GM21737 (cell line): ENCODE measurements around the gene ARX.

Experiments
- ATAC-seq: cut with Tn5 transposase; IDR thresholded peaks from one replicate; pipeline ENCODE4 v1.9.1; 2021; ENCODE audit warnings: mild to moderate bottlenecking, moderate library complexity; ENCODE audit not compliant: unreplicated experiment

Gene ARX

DNA sequence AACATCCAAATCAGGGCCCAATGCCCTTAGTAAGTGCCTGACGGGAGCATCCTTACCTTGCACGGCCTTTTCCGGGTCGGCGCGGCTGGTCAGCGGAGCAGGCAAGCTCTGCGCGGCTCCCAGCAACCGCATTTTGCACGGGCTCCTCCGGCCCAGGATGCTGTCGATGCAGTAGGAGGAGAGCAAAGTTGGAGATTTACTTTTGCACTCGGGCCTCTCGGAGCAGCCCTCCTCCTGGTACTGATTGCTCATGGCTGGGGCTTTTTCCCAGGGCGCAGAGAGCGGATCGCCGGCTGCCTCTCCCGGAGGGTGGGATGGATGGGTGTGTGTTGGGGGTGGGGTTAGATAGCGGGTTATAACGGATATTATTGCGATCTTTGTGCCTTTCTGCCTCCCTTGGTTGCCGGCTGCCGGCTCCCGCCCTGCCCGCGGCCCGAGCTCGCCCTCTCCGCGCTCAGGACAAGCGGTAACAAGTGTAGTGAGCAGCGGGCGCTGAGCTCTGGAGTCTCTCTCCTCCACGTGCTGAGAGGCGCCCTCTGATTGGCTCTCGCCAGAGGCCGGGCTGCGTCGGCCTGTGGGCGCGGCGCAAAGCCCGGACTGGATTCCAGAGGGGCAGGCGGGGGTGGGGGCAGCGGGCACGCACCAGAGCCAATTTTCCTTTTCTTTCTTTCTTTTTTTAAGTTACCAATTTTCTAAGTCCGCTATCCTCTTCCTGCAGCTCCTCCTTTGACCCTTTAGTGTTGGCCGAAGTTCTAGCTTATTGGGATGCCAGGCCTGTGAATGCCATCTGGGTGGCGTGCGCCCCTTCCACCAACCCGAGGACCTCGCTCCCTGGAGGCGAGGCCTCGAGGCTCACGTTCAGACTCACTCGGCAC, at the start of gene ARX:
Gene ARX, minus strand, starts transcription at position 480 of the 875 bp plus-strand sequence. Its CDS starts 228 bp downstream, at position 252.
- no peak for ATAC-seq

DNA sequence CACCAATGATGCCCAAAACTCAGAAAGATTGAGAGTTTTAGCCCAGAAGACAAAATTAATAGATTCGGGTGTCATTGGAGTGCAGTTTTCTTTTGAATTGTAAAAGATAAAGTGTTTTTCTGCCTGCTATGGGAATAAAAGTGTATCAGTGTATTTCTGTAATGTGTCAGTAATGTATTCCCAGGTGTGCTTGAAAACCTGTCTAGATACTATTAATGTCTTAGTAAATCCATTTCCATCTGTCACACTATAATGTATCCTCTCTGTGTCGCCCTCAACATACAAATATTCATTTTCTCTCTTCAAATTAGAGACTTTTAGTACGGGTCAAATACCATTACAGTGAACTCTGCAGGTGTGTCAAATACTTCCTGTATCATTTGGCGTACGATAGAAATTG, 43.5 kb upstream of the ARX start:
- no peak for ATAC-seq

- ATAC-seq: no peak
These were observed 37.2 kb upstream of the ARX start for GRCh38 chrX:25052798-25053534.

DNA sequence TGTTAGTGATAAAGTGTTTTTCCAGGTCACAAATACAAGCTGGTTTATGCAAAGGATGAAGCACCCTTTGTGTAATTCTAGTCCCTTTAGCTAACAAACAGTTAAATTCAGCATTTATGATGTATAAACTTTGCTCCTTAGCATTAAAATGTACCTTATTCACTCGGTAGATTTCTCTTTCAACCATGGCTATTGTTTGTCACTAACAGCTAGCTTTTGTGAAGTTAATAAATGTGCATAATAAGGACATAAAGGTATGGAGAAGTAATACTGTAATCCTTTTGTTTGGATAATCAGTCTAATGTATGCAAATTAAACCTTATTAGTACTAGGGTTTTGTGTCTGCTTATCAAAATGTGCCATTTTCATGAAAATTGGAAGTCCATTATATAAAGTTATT, 34.2 kb upstream of the ARX start:
- no peak for ATAC-seq

GRCh38 chrX:25049357-25049756, 33.6 kb upstream of the ARX start:
- ATAC-seq: no peak

- ATAC-seq: no peak
These were observed 32.4 kb upstream of the ARX start for GRCh38 chrX:25048178-25048577.

DNA sequence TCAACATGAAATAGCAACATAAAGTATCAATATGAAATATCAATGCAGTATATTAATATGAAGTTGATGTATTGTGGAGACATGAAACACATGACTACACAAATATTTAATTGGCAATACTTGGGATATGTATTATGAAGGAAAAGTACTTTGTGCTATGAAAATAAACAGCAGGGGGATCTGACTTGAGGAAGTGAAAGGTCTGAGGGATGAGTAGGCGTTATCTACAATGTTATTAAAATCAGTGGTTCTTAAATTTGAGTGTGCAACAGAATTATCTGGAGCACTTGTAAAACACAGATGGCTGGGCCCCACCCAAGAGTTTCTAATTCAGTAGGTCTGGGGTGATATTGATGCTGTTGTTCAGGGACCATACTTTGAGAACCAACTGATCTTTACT, 27.4 kb upstream of the ARX start:
- no peak for ATAC-seq

DNA sequence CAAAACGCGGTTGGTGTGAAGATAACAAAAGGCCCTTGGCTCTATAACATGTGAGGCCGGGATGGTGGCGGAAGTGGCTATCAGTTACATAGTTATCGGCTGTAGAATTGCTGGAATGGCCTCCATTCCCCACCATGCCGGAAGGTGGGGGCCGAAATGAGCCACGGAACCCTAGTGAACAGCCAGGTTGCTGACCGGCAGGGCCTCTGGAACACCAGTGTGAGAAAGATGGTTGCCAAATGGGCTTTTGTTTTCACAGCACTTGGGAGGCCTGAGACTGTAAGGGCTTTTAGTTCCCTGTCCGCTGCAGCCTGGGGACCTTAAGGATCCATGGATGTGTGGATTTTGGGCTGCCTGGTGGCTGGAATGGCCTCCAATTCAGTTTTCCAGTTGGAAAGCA, 23.3 kb upstream of the ARX start:
- ATAC-seq: no peak

DNA sequence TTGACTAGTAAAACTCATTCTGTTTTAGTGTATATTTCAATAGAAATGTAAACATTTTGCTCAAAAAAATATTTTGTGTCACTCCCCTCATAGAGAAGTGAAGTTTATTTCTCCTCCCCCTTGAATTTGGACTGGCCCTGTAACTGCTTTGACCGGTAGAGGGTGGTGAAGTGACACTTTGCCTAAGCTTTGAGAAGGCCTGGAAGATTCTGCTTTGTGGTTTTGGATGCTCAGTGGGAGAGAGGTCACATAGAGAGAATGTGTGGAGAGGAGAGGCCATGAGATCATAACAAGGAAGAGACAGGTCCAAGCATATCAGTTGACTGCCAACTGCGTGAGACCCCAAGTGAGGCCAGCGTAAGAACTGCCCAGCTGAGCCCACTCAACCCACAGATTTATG, 19.1 kb upstream of the ARX start:
- no peak for ATAC-seq

GRCh38 chrX:25029288-25029825, 13.6 kb upstream of the ARX start:
- ATAC-seq: no peak

- no peak for ATAC-seq
These were observed 13.0 kb upstream of the ARX start for GRCh38 chrX:25028726-25029125.

DNA sequence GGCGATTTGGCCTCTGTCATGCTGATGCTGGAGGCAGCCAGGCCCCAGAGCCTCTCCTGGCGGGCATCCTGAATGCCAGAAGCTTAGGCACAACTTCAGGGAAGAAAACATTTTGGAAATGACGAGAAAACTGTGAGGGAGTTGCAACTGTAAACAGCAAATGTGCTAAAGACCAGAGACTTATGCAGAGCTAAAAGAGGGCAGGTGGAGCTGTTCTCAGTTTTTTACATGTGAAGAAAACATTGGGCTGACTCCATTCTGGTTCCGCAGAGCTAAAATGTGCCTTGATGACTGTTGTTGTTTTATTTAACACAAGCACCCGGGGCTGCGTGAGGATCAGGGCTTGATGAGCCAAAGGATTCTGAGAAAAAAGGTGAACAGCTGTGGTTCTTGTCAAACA, 10.8 kb upstream of the ARX start:
- no peak for ATAC-seq

DNA sequence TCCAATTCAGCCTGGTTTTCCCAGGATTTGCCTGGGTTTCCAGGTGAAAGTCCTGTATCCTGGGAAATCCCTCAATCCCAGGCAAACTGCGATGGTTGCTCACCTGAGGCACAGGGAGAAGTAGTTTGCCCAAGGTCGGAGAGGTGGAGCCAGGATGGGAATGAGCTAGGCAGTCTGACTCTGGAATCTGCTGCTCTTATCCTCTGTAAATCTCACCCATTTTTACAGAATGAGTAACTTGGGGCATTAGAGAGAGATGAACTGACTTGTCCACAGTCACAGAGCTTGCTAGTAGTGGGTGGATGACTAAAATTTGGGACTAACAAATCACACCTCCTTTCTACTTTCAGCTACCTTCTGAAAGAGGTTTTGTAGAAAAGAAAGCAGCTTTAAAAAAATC, 9.8 kb upstream of the ARX start:
- no peak for ATAC-seq

- no peak for ATAC-seq
These were observed 8.1 kb upstream of the ARX start for GRCh38 chrX:25023908-25024307.

DNA sequence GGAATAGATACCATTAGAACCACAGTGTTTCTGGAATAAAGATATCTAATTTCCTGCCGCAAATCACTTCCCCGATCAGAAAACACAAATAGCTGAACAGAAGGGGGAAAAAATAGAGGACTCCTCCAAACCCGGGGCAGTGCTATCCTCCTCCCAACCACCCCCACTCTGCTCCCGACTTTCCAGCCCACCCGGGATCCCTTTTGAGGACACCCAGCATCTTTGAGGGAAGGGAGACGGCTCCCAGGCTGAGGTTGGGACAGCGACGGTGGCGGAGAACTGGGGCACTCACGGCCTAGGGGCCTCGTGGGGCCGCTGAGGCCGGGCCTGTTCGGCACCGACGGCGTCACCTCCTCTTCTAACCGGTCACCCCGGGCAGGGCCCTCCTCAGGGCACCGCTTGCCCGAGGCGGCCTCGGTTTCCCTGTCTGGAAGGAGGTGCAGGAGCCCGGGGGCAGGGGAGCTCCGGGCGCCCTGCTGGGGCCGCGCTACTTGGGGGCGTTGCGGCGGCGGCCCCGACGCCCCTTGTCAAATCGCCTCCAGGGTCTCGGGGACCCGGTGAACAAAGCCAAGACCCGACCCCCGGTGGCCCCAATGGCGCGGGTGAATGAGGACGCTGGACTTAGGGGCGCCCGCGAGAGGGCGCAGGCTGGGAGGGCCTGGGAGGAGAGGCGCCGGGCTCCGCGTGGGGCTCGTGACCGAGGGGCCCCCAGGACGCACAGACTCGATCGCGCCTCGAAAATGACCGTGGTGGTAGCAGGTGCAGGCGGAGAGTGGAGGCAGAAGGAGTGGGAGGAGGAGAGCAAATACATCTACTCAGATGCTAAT, 6.9 kb upstream of the ARX start:
- no peak for ATAC-seq

DNA sequence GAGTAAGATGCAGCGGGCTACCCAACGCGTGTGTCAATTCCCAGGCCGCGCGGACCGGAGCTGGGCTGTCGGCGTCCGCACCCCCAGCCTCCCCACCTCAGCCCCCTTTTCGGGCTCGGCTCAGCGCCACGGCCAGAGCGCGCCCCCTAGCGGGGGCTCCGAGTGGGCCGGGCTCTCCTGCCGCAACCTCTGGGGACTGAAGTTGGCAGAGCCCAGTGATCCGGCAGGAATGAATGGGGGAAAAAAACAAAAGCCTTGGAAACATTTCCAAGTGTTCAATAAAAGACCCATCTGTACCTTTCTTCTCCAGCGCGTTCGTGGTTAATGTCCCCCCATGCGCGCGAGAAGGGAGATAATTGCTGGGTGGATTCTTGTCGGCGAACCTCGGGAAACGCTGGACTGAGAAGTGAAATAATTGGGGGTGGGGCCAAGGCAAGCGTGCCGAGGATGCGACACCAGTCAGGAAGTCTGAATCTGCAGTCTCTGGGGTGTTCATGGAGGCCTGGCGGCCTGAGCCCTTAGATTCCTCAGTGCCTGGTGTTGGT, 5.2 kb upstream of the ARX start:
- peak; percentile 64 for ATAC-seq

- no peak for ATAC-seq
These were observed 4.7 kb upstream of the ARX start for GRCh38 chrX:25020391-25020904.

GRCh38 chrX:25019707-25020390, 4.1 kb upstream of the ARX start:
- ATAC-seq: no peak

DNA sequence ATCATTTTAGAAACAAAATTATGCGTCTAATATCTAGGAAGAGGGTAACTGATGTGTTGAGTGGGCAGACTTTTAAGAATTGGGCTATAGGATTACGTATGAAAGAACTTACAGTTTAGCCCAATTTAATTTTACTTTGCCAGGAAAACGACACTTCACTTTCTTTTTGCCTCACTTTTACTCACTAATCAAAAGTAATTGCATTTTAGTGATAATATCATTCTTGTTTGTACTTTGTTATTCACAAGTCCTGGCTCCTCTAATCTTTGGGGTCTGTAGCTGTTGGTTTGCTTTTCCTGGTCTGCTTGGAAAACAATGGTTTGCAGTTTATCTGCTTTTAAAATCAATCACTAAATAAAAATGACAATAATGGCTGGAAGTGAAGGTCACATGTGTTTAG, 2.9 kb upstream of the ARX start:
- no peak for ATAC-seq

DNA sequence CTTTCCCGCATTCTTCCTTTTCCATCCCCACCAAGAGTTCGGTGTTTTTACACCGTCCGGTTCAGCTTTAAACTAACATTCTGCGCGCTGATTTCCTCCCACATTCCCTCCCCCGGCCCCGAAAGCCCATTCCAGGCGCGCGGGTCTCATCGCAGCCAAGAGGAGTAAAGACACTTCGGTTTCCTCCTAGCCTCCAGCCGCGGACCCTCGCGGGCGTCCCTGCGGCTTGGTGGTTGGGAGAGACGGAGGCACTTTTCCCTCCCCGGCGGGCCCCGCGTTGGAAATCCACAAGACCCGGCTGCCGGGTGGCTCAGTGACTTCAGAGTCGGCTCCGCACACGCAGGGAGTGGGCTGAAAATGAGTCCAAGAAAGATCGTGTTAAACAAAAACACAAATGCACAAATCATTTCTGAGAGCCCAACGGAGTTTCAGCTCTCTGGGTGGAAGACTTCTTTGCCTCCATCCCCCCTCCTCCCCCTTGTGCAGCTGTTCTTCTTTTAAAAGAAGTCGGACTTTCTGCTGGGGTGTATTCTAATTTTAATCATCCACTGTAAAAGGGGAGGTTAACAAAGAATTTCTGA, 2.0 kb upstream of the ARX start:
- no peak for ATAC-seq
